ENCODE results near the gene TNK1. TPM values are rescaled to one million over a fixed set of nuclear protein-coding genes. Genes with fewer than 3 reads are reported as not detected.

Gene TNK1
- total and polyA plus RNA-seq, 2 donors (not counting 3 experiments of a cell fraction or from before 2014, with no cell fraction given), result 0.22 to 0.58 TPM

- no peak overlapping the region for H3K4me3 ChIP-seq (replicated peaks in 1 of 3; ENCODE audit: insufficient read depth in 1 of 3, low read depth in 1 of 3, low read length in 3 of 3)
- no peaks in the 10 kb centered on the region for H3K79me2 ChIP-seq (ENCODE audit: control insufficient read depth, insufficient read depth, low read length)
- TF ChIP-seq JUN (IDR thresholded peaks at IDR 0.05; ENCODE audit: borderline replicate concordance, insufficient read depth, insufficient read length, low read depth) (no peak), EZH2 (IDR thresholded peaks at IDR 0.05; ENCODE audit: borderline replicate concordance, low read depth, low read length, severe bottlenecking) (no peak), POLR2A (IDR thresholded peaks at IDR 0.05; ENCODE audit: low read depth, low read length) (no peak), CTCF (IDR thresholded peaks at IDR 0.05; ENCODE audit: extremely low read depth in 1 of 2, insufficient read depth in 1 of 2, low read depth in 1 of 2, low read length in 2 of 2) (no peak), FOS (IDR thresholded peaks at IDR 0.05; ENCODE audit: borderline replicate concordance, insufficient read depth, low read length) (no peak), GATA2 (IDR thresholded peaks at IDR 0.05; ENCODE audit: insufficient read depth, insufficient read length, low read depth, low read length) (no peak), MYC (IDR thresholded peaks at IDR 0.05; ENCODE audit: low read depth, low read length) (no peak), MAX (IDR thresholded peaks at IDR 0.05; ENCODE audit: insufficient read depth, insufficient read length) (no peak), POLR2AphosphoS5 (IDR thresholded peaks at IDR 0.05; ENCODE audit: insufficient read depth, low read depth, low read length) (no peak)
- ChIA-PET POLR2A (no interaction called here), CTCF (interaction anchor here (0.7 to 4.0 kb wide), 28 partner anchors 9 to 302 kb away, joined by 3 to 70 read pairs (median 7); partner anchors contain the start of genes CD68, PLSCR3, SPEM2 and TMEM102)
- no peak overlapping the region for H2AFZ ChIP-seq (ENCODE audit: low read depth, low read length)
- no peak for DNase-seq (ENCODE audit: low read depth, low spot score)
- H3K9me3 ChIP-seq (replicated peaks; ENCODE audit: control insufficient read depth, insufficient read depth, low read length), result no peaks in the 10 kb centered on the region
- no peak for FAIRE-seq
- no peaks in the 10 kb centered on the region for H3K9me1 ChIP-seq (replicated peaks; ENCODE audit: control insufficient read depth, extremely low read depth, insufficient read depth, low read length)
- BruUV-seq (replicated peaks), result no TSS peak
- no peak overlapping the region for H3K4me2 ChIP-seq (ENCODE audit: insufficient read depth, low read length)
- intact Hi-C loops (cut with micrococcal nuclease), result loop anchor here (1.0 to 5.0 kb wide), 5 partner anchors 36 to 233 kb away; partner anchors contain the start of genes PLSCR3 and SENP3
- H3K4me1 ChIP-seq (ENCODE audit: control insufficient read depth, extremely low read depth, insufficient read depth, low read length), result peaks cover 7% of the 10 kb centered on the region
- no peaks in the 10 kb centered on the region for H3K27me3 ChIP-seq (ENCODE audit: control insufficient read depth in 2 of 2, insufficient read depth in 2 of 2, low read length in 2 of 2)
- no peak overlapping the region for H3K9ac ChIP-seq (replicated peaks; ENCODE audit: extremely low read depth, insufficient read depth, low read length)
- dilution Hi-C loops (cut with MboI; ENCODE audit: extremely low pct_ligation_motif_present, low sequenced_read_pairs), result no loop called here
- H3K36me3 ChIP-seq (ENCODE audit: control insufficient read depth in 2 of 2, extremely low read depth in 1 of 2, insufficient read depth in 2 of 2, low read length in 2 of 2), result no peaks in the 10 kb centered on the region
- no peaks in the 10 kb centered on the region for H4K20me1 ChIP-seq (replicated peaks; ENCODE audit: control insufficient read depth, extremely low read depth, insufficient read depth, low read length)
- no peak overlapping the region for H3K27ac ChIP-seq (ENCODE audit: insufficient read depth, low read depth, low read length)
Observed at GRCh38 chr17:7356756-7357155, 24.1 kb upstream of the TNK1 start.
